ENCODE measurements around the gene SLC5A10.

SLC5A10 gene

GRCh38 chr17:18947866-18948265 lies 4.1 kb upstream of the SLC5A10 start:
- no peak overlapping the region for H3K27ac ChIP-seq
- TF ChIP-seq ZFX (IDR thresholded peaks at IDR 0.05) (no peak), CTCF (conservative IDR thresholded peaks at IDR 0.05) (no peak)

- TF ChIP-seq CTCF (conservative IDR thresholded peaks at IDR 0.05) (no peak), ZFX (IDR thresholded peaks at IDR 0.05) (no peak)
- H3K27ac ChIP-seq, result no peak overlapping the region
These were observed 3.4 kb upstream of the SLC5A10 start for GRCh38 chr17:18948476-18949006.

- H3K27ac ChIP-seq, result no peak overlapping the region
These were observed 2.4 kb upstream of the SLC5A10 start for GRCh38 chr17:18949566-18949965.

GRCh38 chr17:18950346-18950745 lies 1.6 kb upstream of the SLC5A10 start:
- no peak overlapping the region for H3K27ac ChIP-seq
- TF ChIP-seq ZFX (IDR thresholded peaks at IDR 0.05) (no peak), CTCF (conservative IDR thresholded peaks at IDR 0.05) (no peak)

More at GRCh38 chr17:18949566-18949965, 2.4 kb upstream of the SLC5A10 start:
- TF ChIP-seq ZFX (IDR thresholded peaks at IDR 0.05), result no peak
- TF ChIP-seq CTCF (conservative IDR thresholded peaks at IDR 0.05), result no peak

- no peak overlapping the region for H3K27ac ChIP-seq
- TF ChIP-seq CTCF (conservative IDR thresholded peaks at IDR 0.05) (no peak), ZFX (IDR thresholded peaks at IDR 0.05) (no peak)
These were observed 740 bp upstream of the SLC5A10 start for GRCh38 chr17:18950944-18951905.

- TF ChIP-seq ZFX (IDR thresholded peaks at IDR 0.05) (no peak), CTCF (conservative IDR thresholded peaks at IDR 0.05) (no peak)
- no peak overlapping the region for H3K27ac ChIP-seq
These were observed 1.3 kb downstream of the SLC5A10 start for GRCh38 chr17:18953231-18953728.

- H3K27ac ChIP-seq, result no peak overlapping the region
- TF ChIP-seq ZFX (IDR thresholded peaks at IDR 0.05), result no peak; the same call in 1 of the 2 replicates
- no peak for TF ChIP-seq CTCF (conservative IDR thresholded peaks at IDR 0.05)
These were observed 2.4 kb downstream of the SLC5A10 start for GRCh38 chr17:18954321-18954720.

Measured in C4-2B (cell line).